Activated T-cell treated with anti-CD3 and anti-CD28 coated beads, Interleukin-2, amount 50 U/mL, for 4 hours (primary cell): ENCODE measurements around the gene P2RY4. TPM values are rescaled to one million over a fixed set of nuclear protein-coding genes. Genes with fewer than 3 reads are reported as not detected.
"Not testable (repeated sequence)": the region's sequence is repeated elsewhere in the genome, so short reads cannot be mapped to it uniquely, and the experiment has no call there.

ENCODE experiments used
- ATAC-seq, 2 donors: fragments of 200-7000 bp; cut with Tn5 transposase; one replicate each; pipeline ENCODE4 v1.10.0; 2021
- DNase-seq: peaks from one replicate; pipeline ENCODE4 v3.0.0-alpha.2; 2020
- H3K27me3 Mint-ChIP-seq: one replicate; pipeline ENCODE4 v1.8.0; 2021; ENCODE audit warnings: low read depth, mixed read lengths
- H3K36me3 Mint-ChIP-seq: one replicate; pipeline ENCODE4 v1.8.0; 2022; ENCODE audit warnings: mixed read lengths; ENCODE audit not compliant: insufficient read depth
- H3K4me1 Mint-ChIP-seq: one replicate; pipeline ENCODE4 v1.8.0; 2021; ENCODE audit warnings: low read depth, mixed read lengths
- H3K4me3 Mint-ChIP-seq: one replicate; pipeline ENCODE4 v1.8.0; 2021; ENCODE audit warnings: mild to moderate bottlenecking, moderate library complexity, mixed read lengths
- H3K9me3 Mint-ChIP-seq: one replicate; pipeline ENCODE4 v1.8.0; 2021; ENCODE audit warnings: mixed read lengths
- total RNA-seq, 3 donors: library from RNA; stranded (reverse); gene quantifications; one replicate each; pipeline ENCODE4 v1.2.1, GENCODE V29; 2021

Gene P2RY4
- under 1 TPM in 1 of 3 donors, not detected in 2; 0.18 TPM for total RNA-seq

GRCh38 chrX:70260104-70260503 is at the start of gene P2RY4:
TSS of gene P2RY4 (minus strand) at chrX:70260204. CDS start at chrX:70259624, 580 bp downstream.
- ATAC-seq (no peak), DNase-seq (no peak)
- Mint-ChIP-seq H3K36me3 (no peaks in the 10 kb centered on the region), H3K27me3 (no peaks in the 10 kb centered on the region), H3K4me3 (no peak within 1 kb of the TSS), H3K4me1 (no peaks in the 10 kb centered on the region), H3K9me3 (no peaks in the 10 kb centered on the region)

- no peaks in the 10 kb centered on the region for H3K9me3 Mint-ChIP-seq
- no peak overlapping the region for H3K4me3 Mint-ChIP-seq
- H3K27me3 Mint-ChIP-seq: no peaks in the 10 kb centered on the region
- DNase-seq (no peak), ATAC-seq (no peak)
- peaks cover 5% of the 10 kb centered on the region for H3K4me1 Mint-ChIP-seq
- no peaks in the 10 kb centered on the region for H3K36me3 Mint-ChIP-seq
Observed at GRCh38 chrX:70301716-70302115, 41.7 kb upstream of the P2RY4 start.

GRCh38 chrX:70293621-70294020 is 33.6 kb upstream of the P2RY4 start:
- Mint-ChIP-seq H3K27me3 (no peaks in the 10 kb centered on the region), H3K4me3 (no peak overlapping the region), H3K4me1 (peaks cover 5% of the 10 kb centered on the region), H3K36me3 (no peaks in the 10 kb centered on the region), H3K9me3 (no peaks in the 10 kb centered on the region)
- ATAC-seq (no peak), DNase-seq (no peak)

- no peaks in the 10 kb centered on the region for H3K9me3 Mint-ChIP-seq
- no peak for ATAC-seq
- no peak overlapping the region for H3K4me3 Mint-ChIP-seq
Observed at GRCh38 chrX:70292788-70293187, 32.8 kb upstream of the P2RY4 start.

GRCh38 chrX:70289793-70290770 is 30.1 kb upstream of the P2RY4 start, which contains the start of the genes KIF4A and PDZD11:
TSS of gene KIF4A (plus strand) at chrX:70290104. CDS start at chrX:70290459, 355 bp downstream.
TSS of gene PDZD11 (minus strand) at chrX:70289927. CDS start at chrX:70289341, 586 bp downstream.
- Mint-ChIP-seq H3K4me1 (peaks cover 6% of the 10 kb centered on the region), H3K9me3 (no peaks in the 10 kb centered on the region), H3K36me3 (peaks cover 5% of the 10 kb centered on the region), H3K4me3 (peak within 1 kb of the TSS; percentile 87), H3K27me3 (no peaks in the 10 kb centered on the region)
- ATAC-seq (peak; percentile 99 to 100), DNase-seq (peak; percentile 57)

More at GRCh38 chrX:70292788-70293187, 32.8 kb upstream of the P2RY4 start:
- DNase-seq: no peak
- H3K27me3 Mint-ChIP-seq: no peaks in the 10 kb centered on the region
- peaks cover 6% of the 10 kb centered on the region for H3K4me1 Mint-ChIP-seq
- H3K36me3 Mint-ChIP-seq: no peaks in the 10 kb centered on the region

- H3K4me3 Mint-ChIP-seq: peak overlapping the region; percentile 87
- peaks cover 6% of the 10 kb centered on the region for H3K4me1 Mint-ChIP-seq
- no peaks in the 10 kb centered on the region for H3K27me3 Mint-ChIP-seq
- no peak for DNase-seq
- no peak for ATAC-seq
- H3K9me3 Mint-ChIP-seq: no peaks in the 10 kb centered on the region
- H3K36me3 Mint-ChIP-seq: peaks cover 5% of the 10 kb centered on the region
Observed at GRCh38 chrX:70289168-70289792, 29.3 kb upstream of the P2RY4 start.

- no peak within 1 kb of the TSS for H3K4me3 Mint-ChIP-seq
- ATAC-seq (no peak), DNase-seq (no peak)
- H3K27me3 Mint-ChIP-seq: no peaks in the 10 kb centered on the region
- H3K4me1 Mint-ChIP-seq: no peaks in the 10 kb centered on the region
- H3K36me3 Mint-ChIP-seq: peaks cover 13% of the 10 kb centered on the region
- H3K9me3 Mint-ChIP-seq: no peaks in the 10 kb centered on the region
Observed at GRCh38 chrX:70281951-70282350, 21.9 kb upstream of the P2RY4 start, which contains the start of gene RAB41. TSS of gene RAB41 (plus strand) at chrX:70282172. CDS start at chrX:70282218, 46 bp downstream.

- H3K4me3 Mint-ChIP-seq: no peak overlapping the region
- no peak for ATAC-seq
- no peaks in the 10 kb centered on the region for H3K9me3 Mint-ChIP-seq
- DNase-seq: no peak
- H3K4me1 Mint-ChIP-seq: no peaks in the 10 kb centered on the region
- peaks cover 7% of the 10 kb centered on the region for H3K36me3 Mint-ChIP-seq
- H3K27me3 Mint-ChIP-seq: no peaks in the 10 kb centered on the region
Observed at GRCh38 chrX:70280573-70280972, 20.6 kb upstream of the P2RY4 start.

GRCh38 chrX:70279081-70279480 is 19.1 kb upstream of the P2RY4 start:
- H3K4me3 Mint-ChIP-seq: no peak overlapping the region
- peaks cover 7% of the 10 kb centered on the region for H3K36me3 Mint-ChIP-seq
- no peaks in the 10 kb centered on the region for H3K9me3 Mint-ChIP-seq
- no peaks in the 10 kb centered on the region for H3K4me1 Mint-ChIP-seq
- no peaks in the 10 kb centered on the region for H3K27me3 Mint-ChIP-seq
- ATAC-seq: no peak
- DNase-seq: no peak

GRCh38 chrX:70274029-70274428 is 14.0 kb upstream of the P2RY4 start:
- not testable (repeated sequence) for H3K36me3 Mint-ChIP-seq, ATAC-seq, H3K4me3 Mint-ChIP-seq, H3K9me3 Mint-ChIP-seq, H3K27me3 Mint-ChIP-seq, H3K4me1 Mint-ChIP-seq, DNase-seq

GRCh38 chrX:70268034-70268433 is 8.0 kb upstream of the P2RY4 start, which contains the start of gene ARR3:
TSS of gene ARR3 (plus strand) at chrX:70268334. CDS start at chrX:70269386, 1,052 bp downstream.
- DNase-seq (no peak), ATAC-seq (no peak)
- peaks cover 1% of the 10 kb centered on the region for H3K27me3 Mint-ChIP-seq
- H3K36me3 Mint-ChIP-seq: no peaks in the 10 kb centered on the region
- H3K9me3 Mint-ChIP-seq: no peaks in the 10 kb centered on the region
- no peak within 1 kb of the TSS for H3K4me3 Mint-ChIP-seq
- H3K4me1 Mint-ChIP-seq: no peaks in the 10 kb centered on the region

GRCh38 chrX:70264784-70265183 is 4.8 kb upstream of the P2RY4 start:
- Mint-ChIP-seq H3K9me3 (no peaks in the 10 kb centered on the region), H3K4me1 (no peaks in the 10 kb centered on the region), H3K36me3 (no peaks in the 10 kb centered on the region), H3K27me3 (peaks cover 1% of the 10 kb centered on the region), H3K4me3 (no peak overlapping the region)
- ATAC-seq (no peak), DNase-seq (no peak)

- Mint-ChIP-seq H3K4me1 (no peaks in the 10 kb centered on the region), H3K4me3 (no peak overlapping the region), H3K9me3 (no peaks in the 10 kb centered on the region), H3K36me3 (no peaks in the 10 kb centered on the region), H3K27me3 (peaks cover 1% of the 10 kb centered on the region)
- DNase-seq (no peak), ATAC-seq (no peak)
Observed at GRCh38 chrX:70262952-70263567, 3.1 kb upstream of the P2RY4 start.
